ENCODE data around the gene ACMSD.
"Not testable (repeated sequence)": the region's sequence is repeated elsewhere in the genome, so short reads cannot be mapped to it uniquely, and the experiment has no call there.

The ACMSD gene

GRCh38 chr2:134905168-134905567, 66.8 kb downstream of the ACMSD start:
- DNase-seq (ENCODE audit: extremely low read depth in 1 of 2, low read depth in 1 of 2): no peak

GRCh38 chr2:134906726-134907125, 68.3 kb downstream of the ACMSD start:
- DNase-seq (ENCODE audit: extremely low read depth in 1 of 2, low read depth in 1 of 2): no peak

GRCh38 chr2:134907441-134908116, 69.2 kb downstream of the ACMSD start:
- not testable (repeated sequence) for DNase-seq (ENCODE audit: extremely low read depth in 1 of 2, low read depth in 1 of 2)

GRCh38 chr2:134910763-134911399, 72.5 kb downstream of the ACMSD start:
- DNase-seq (ENCODE audit: extremely low read depth in 1 of 2, low read depth in 1 of 2): no peak

GRCh38 chr2:134911400-134911785, 73.0 kb downstream of the ACMSD start:
- no peak for DNase-seq (ENCODE audit: extremely low read depth in 1 of 2, low read depth in 1 of 2)

GRCh38 chr2:134912361-134912760, 73.9 kb downstream of the ACMSD start:
- no peak for DNase-seq (ENCODE audit: extremely low read depth in 1 of 2, low read depth in 1 of 2)

GRCh38 chr2:134917360-134917865, 79.0 kb downstream of the ACMSD start:
- no peak for DNase-seq (ENCODE audit: extremely low read depth in 1 of 2, low read depth in 1 of 2)

- no peak for DNase-seq (ENCODE audit: extremely low read depth in 1 of 2, low read depth in 1 of 2)
These were observed 79.6 kb downstream of the ACMSD start for GRCh38 chr2:134917888-134918525.

- DNase-seq (ENCODE audit: extremely low read depth in 1 of 2, low read depth in 1 of 2): peak; percentile 99 to 100
These were observed 80.3 kb downstream of the ACMSD start, which contains the start of gene CCNT2 for GRCh38 chr2:134918526-134919340. Gene CCNT2 (plus strand): TSS chr2:134918822. CDS start chr2:134918855, 33 bp downstream.

GRCh38 chr2:134919341-134920210, 81.2 kb downstream of the ACMSD start:
- no peak for DNase-seq (ENCODE audit: extremely low read depth in 1 of 2, low read depth in 1 of 2)

- DNase-seq (ENCODE audit: extremely low read depth in 1 of 2, low read depth in 1 of 2): no peak
These were observed 86.5 kb downstream of the ACMSD start for GRCh38 chr2:134924912-134925311.

GRCh38 chr2:134926231-134926931, 88.0 kb downstream of the ACMSD start:
- DNase-seq (ENCODE audit: extremely low read depth in 1 of 2, low read depth in 1 of 2): no peak

- no peak for DNase-seq (ENCODE audit: extremely low read depth in 1 of 2, low read depth in 1 of 2)
These were observed 88.8 kb downstream of the ACMSD start for GRCh38 chr2:134927195-134927594.

GRCh38 chr2:134932864-134933526, 94.6 kb downstream of the ACMSD start:
- no peak for DNase-seq (ENCODE audit: extremely low read depth in 1 of 2, low read depth in 1 of 2)

GRCh38 chr2:134933732-134934131, 95.3 kb downstream of the ACMSD start:
- no peak for DNase-seq (ENCODE audit: extremely low read depth in 1 of 2, low read depth in 1 of 2)

GRCh38 chr2:134934150-134934549, 95.7 kb downstream of the ACMSD start:
- no peak for DNase-seq (ENCODE audit: extremely low read depth in 1 of 2, low read depth in 1 of 2)

GRCh38 chr2:134934641-134935040, 96.2 kb downstream of the ACMSD start:
- no peak for DNase-seq (ENCODE audit: extremely low read depth in 1 of 2, low read depth in 1 of 2)

- DNase-seq (ENCODE audit: extremely low read depth in 1 of 2, low read depth in 1 of 2): no peak
These were observed 98.3 kb downstream of the ACMSD start for GRCh38 chr2:134936691-134937090.

- no peak for DNase-seq (ENCODE audit: extremely low read depth in 1 of 2, low read depth in 1 of 2)
These were observed 105.1 kb downstream of the ACMSD start for GRCh38 chr2:134943540-134943939.
